Neural cell (in vitro differentiated cells): ENCODE data around the gene ISCU. TPM values are rescaled to one million over a fixed set of nuclear protein-coding genes. Genes with fewer than 3 reads are reported as not detected.

Experiments
- H2AFZ ChIP-seq: fragments of 200-600, 300-800 bp; sonication (generic), shearing (Covaris generic); 2 replicates; pipeline ENCODE4 v1.6.0; 2014; ENCODE audit warnings: low read depth, mild to moderate bottlenecking, antibody characterized with exemption, low read length, moderate library complexity
- H3F3A ChIP-seq: fragments of 200-600 bp; shearing (Covaris generic); 2 replicates; pipeline ENCODE4 v1.6.1; 2016; ENCODE audit warnings: mild to moderate bottlenecking, moderate library complexity, mixed read lengths, antibody characterized with exemption, low read length; ENCODE audit not compliant: insufficient read depth, poor library complexity, severe bottlenecking
- H3K27ac ChIP-seq: fragments of 200-600, 300-800 bp; sonication (generic), shearing (Covaris generic); 2 replicates; pipeline ENCODE4 v1.5.1; 2014; ENCODE audit warnings: mild to moderate bottlenecking, low read length, moderate library complexity
- H3K27me3 ChIP-seq: fragments of 300-800, 200-600 bp; sonication (generic), shearing (Covaris generic); 2 replicates; pipeline ENCODE4 v1.6.0; 2014; ENCODE audit warnings: mild to moderate bottlenecking, low read depth, low read length, moderate library complexity; ENCODE audit not compliant: insufficient read depth
- H3K36me3 ChIP-seq: fragments of 300-800, 200-600 bp; sonication (generic), shearing (Covaris generic); 2 replicates; pipeline ENCODE4 v1.5.1; 2014; ENCODE audit warnings: mild to moderate bottlenecking, antibody characterized with exemption, low read length, moderate library complexity; ENCODE audit not compliant: insufficient read depth
- H3K4me2 ChIP-seq: fragments of 300-800, 200-600 bp; sonication (generic), shearing (Covaris generic); 2 replicates; pipeline ENCODE4 v1.6.0; 2014; ENCODE audit warnings: mild to moderate bottlenecking, low read length
- H3K4me3 ChIP-seq: fragments of 300-800, 200-600 bp; sonication (generic), shearing (Covaris generic); 2 replicates; pipeline ENCODE4 v1.5.1; 2014; ENCODE audit warnings: mild to moderate bottlenecking, low read length, moderate library complexity
- H3K79me2 ChIP-seq: fragments of 200-600 bp; shearing (Covaris generic); replicated peaks from 2 replicates; pipeline ENCODE4 v1.6.0; 2014; ENCODE audit warnings: mild to moderate bottlenecking, low read length, moderate library complexity; ENCODE audit not compliant: insufficient read depth
- H3K9ac ChIP-seq: fragments of 300-800, 200-600 bp; sonication (generic), shearing (Covaris generic); 2 replicates; pipeline ENCODE4 v1.6.1; 2016; ENCODE audit warnings: mild to moderate bottlenecking, low read length, mixed read lengths
- H3K9me2 ChIP-seq: fragments of 200-600 bp; shearing (Covaris generic); 2 replicates; pipeline ENCODE4 v1.6.1; 2016; ENCODE audit warnings: mild to moderate bottlenecking, low read length, mixed read lengths; ENCODE audit not compliant: insufficient read depth
- H3K9me3 ChIP-seq: fragments of 200-600, 300-800 bp; sonication (generic), shearing (Covaris generic); 2 replicates; pipeline ENCODE4 v1.6.1; 2016; ENCODE audit warnings: mild to moderate bottlenecking, mixed run types, low read length, moderate library complexity, mixed read lengths
- H4K20me1 ChIP-seq: fragments of 200-600 bp; shearing (Covaris generic); 2 replicates; pipeline ENCODE4 v1.6.1; 2016; ENCODE audit warnings: mild to moderate bottlenecking, mixed run types; ENCODE audit not compliant: insufficient read depth
- EP300 ChIP-seq: fragments of 450-650 bp; conservative IDR thresholded peaks from 2 replicates; pipeline ENCODE4 v1.6.1; 2014; ENCODE audit warnings: antibody characterized with exemption, mild to moderate bottlenecking, moderate library complexity; ENCODE audit not compliant: poor library complexity, severe bottlenecking
- EZH2 ChIP-seq: fragments of 200-600, 300-800 bp; shearing (Covaris generic), sonication (generic); IDR thresholded peaks from 2 replicates; pipeline ENCODE4 v1.6.1; 2014; ENCODE audit warnings: antibody characterized with exemption, low read length, borderline replicate concordance, mild to moderate bottlenecking; ENCODE audit not compliant: insufficient read depth, poor library complexity, severe bottlenecking
- MXI1 ChIP-seq: fragments of 450-650 bp; conservative IDR thresholded peaks from 2 replicates; pipeline ENCODE4 v1.6.1; 2014; ENCODE audit warnings: antibody characterized with exemption, mild to moderate bottlenecking; ENCODE audit not compliant: poor library complexity, severe bottlenecking
- POLR2AphosphoS5 ChIP-seq: IDR thresholded peaks from 2 replicates; pipeline ENCODE4 v1.6.1; 2012
- RAD21 ChIP-seq: fragments of 450-650 bp; conservative IDR thresholded peaks from 2 replicates; pipeline ENCODE4 v1.6.1; 2014; ENCODE audit warnings: antibody characterized with exemption, mild to moderate bottlenecking, moderate library complexity
- SMC3 ChIP-seq: fragments of 450-650 bp; conservative IDR thresholded peaks from 2 replicates; pipeline ENCODE4 v1.6.1; 2014; ENCODE audit warnings: antibody characterized with exemption, mild to moderate bottlenecking, moderate library complexity; ENCODE audit not compliant: poor library complexity
- TAF1 ChIP-seq: IDR thresholded peaks from 2 replicates; pipeline ENCODE4 v1.6.1; 2012; ENCODE audit warnings: low read depth
- polyA plus RNA-seq: library from polyadenylated mRNA; depleted of rRNA; stranded (reverse); fragments of >200 nt; gene quantifications from 2 replicates; pipeline ENCODE4 v1.2.3, GENCODE V29; 2014
- TF ChIP-seq, protein P1 (sequence below): fragments of 450-650 bp; IDR thresholded peaks from 2 replicates; pipeline ENCODE4 v1.5.1; 2014; ENCODE audit warnings: antibody characterized with exemption, mild to moderate bottlenecking, moderate library complexity; ENCODE audit not compliant: poor library complexity, severe bottlenecking
- TF ChIP-seq, protein P2 (sequence below): IDR thresholded peaks from 2 replicates; pipeline ENCODE4 v1.6.1; 2012; ENCODE audit warnings: borderline replicate concordance

The ISCU gene
- polyA plus RNA-seq, 1 donor from 2014 or later, result 164 TPM

DNA sequence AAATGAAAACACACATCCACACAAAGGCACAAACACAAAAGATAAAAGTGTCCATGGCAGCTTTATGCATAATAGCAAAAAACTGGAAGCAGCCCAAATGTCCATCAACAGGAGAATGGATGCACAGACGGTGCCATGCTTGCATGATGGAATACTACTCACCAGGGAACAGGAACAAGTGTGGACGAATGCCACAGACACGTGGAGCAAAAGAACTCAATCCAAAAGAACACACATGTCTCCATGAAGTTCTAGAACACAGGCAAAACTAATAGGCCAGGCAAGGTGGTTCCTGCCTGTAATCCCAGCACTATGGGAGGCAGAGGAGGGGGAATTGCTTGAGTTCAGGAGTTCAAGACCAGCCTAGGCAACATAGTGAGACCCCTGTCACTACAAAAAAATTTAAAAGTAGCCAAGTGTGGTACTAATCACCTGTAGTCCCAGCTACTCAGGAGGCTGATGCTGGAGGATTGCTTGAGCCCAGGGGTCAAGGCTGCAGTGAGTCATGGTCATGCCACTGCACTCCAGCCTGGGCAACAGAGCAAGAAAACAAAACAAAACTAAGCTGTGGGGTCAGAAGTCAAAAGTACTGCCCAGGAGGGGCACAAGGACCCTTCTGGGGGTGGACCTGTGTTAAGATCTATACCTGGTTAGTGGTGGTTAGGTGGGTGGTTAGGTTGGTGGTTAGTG is 42.7 kb downstream of the ISCU start:
- Histone ChIP-seq H3K36me3 (no peaks in the 10 kb centered on the region), H3K27me3 (no peaks in the 10 kb centered on the region), H3K9ac (no peak overlapping the region), H2AFZ (no peak overlapping the region), H3K4me3 (no peak overlapping the region), H3K4me2 (no peak overlapping the region), H3F3A (no peaks in the 10 kb centered on the region), H3K9me2 (no peaks in the 10 kb centered on the region), H3K79me2 (no peaks in the 10 kb centered on the region), H3K9me3 (no peaks in the 10 kb centered on the region), H4K20me1 (no peaks in the 10 kb centered on the region), H3K27ac (no peak overlapping the region)
- no peak for TF ChIP-seq SMC3
- TF ChIP-seq TAF1, result no peak
- TF ChIP-seq, protein P1, sequence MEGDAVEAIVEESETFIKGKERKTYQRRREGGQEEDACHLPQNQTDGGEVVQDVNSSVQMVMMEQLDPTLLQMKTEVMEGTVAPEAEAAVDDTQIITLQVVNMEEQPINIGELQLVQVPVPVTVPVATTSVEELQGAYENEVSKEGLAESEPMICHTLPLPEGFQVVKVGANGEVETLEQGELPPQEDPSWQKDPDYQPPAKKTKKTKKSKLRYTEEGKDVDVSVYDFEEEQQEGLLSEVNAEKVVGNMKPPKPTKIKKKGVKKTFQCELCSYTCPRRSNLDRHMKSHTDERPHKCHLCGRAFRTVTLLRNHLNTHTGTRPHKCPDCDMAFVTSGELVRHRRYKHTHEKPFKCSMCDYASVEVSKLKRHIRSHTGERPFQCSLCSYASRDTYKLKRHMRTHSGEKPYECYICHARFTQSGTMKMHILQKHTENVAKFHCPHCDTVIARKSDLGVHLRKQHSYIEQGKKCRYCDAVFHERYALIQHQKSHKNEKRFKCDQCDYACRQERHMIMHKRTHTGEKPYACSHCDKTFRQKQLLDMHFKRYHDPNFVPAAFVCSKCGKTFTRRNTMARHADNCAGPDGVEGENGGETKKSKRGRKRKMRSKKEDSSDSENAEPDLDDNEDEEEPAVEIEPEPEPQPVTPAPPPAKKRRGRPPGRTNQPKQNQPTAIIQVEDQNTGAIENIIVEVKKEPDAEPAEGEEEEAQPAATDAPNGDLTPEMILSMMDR, result no peak

DNA sequence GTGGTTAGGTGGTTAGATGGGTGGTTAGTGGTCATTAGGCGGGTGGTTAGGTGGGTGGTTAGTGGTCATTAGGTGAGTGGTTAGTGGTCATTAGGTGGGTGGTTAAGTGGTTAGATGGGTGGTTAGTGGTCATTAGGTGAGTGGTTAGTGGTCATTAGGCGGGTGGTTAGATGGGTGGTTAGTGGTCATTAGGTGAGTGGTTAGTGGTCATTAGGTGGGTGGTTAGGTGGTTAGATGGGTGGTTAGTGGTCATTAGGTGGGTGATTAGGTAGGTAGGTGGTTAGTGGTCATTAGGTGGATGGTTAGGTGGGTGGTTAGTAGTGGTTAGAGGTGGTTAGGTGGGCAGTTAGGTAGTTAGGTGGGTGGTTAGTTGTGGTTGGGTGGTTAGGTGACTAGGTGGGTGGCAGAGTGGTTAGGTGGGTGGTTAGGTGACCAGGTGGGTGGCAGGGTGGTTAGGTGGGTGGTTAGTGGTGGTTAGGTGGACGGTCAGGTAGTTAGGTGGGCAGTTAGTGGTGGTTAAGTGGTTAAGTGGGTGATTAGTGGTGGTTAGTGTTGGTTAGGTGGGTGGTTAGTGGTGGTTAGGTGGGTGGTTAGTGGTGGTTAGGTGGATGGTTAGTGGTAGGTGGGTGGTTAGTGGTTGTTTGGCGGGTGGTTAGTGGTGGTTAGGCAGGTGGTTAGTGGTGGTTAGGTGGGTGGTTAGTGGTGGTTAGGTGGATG is 43.5 kb downstream of the ISCU start:
- no peaks in the 10 kb centered on the region for H3K9me3 ChIP-seq
- no peaks in the 10 kb centered on the region for H3K27me3 ChIP-seq
- no peak overlapping the region for H3K27ac ChIP-seq
- no peaks in the 10 kb centered on the region for H3K79me2 ChIP-seq
- H3K36me3 ChIP-seq, result no peaks in the 10 kb centered on the region
- H3F3A ChIP-seq, result no peaks in the 10 kb centered on the region
- H4K20me1 ChIP-seq, result no peaks in the 10 kb centered on the region
- H3K4me2 ChIP-seq, result no peak overlapping the region
- no peak for TF ChIP-seq MXI1
- H3K4me3 ChIP-seq, result no peak overlapping the region
- no peaks in the 10 kb centered on the region for H3K9me2 ChIP-seq
- H3K9ac ChIP-seq, result no peak overlapping the region
- H2AFZ ChIP-seq, result no peak overlapping the region

DNA sequence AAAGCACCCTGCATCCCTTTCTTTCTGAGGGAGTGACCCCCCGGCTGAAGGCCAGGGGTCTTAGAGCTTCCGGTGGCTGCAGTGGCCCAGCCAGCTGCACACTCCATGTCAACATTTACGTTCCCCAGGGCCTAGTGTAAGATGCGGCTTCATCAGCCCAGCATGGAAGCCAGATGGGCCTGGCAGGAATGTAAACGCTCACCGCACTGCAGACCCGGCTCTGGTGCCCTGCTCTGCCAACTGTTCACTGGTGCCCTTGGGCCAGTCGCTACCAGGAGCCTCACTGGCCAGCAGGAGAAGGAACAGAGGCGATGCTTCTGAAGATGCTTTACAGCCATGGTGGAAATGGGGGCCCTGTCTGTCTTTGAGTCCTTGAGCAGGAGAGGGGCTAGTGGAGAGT is 44.1 kb downstream of the ISCU start:
- Histone ChIP-seq H3K4me3 (no peak overlapping the region), H3K36me3 (no peaks in the 10 kb centered on the region), H3K27ac (no peak overlapping the region), H3K9me3 (no peaks in the 10 kb centered on the region), H3K79me2 (no peaks in the 10 kb centered on the region), H3F3A (no peaks in the 10 kb centered on the region), H3K9me2 (no peaks in the 10 kb centered on the region), H3K27me3 (no peaks in the 10 kb centered on the region), H2AFZ (no peak overlapping the region), H4K20me1 (no peaks in the 10 kb centered on the region), H3K9ac (no peak overlapping the region), H3K4me2 (no peak overlapping the region)
- TF ChIP-seq, protein P2, sequence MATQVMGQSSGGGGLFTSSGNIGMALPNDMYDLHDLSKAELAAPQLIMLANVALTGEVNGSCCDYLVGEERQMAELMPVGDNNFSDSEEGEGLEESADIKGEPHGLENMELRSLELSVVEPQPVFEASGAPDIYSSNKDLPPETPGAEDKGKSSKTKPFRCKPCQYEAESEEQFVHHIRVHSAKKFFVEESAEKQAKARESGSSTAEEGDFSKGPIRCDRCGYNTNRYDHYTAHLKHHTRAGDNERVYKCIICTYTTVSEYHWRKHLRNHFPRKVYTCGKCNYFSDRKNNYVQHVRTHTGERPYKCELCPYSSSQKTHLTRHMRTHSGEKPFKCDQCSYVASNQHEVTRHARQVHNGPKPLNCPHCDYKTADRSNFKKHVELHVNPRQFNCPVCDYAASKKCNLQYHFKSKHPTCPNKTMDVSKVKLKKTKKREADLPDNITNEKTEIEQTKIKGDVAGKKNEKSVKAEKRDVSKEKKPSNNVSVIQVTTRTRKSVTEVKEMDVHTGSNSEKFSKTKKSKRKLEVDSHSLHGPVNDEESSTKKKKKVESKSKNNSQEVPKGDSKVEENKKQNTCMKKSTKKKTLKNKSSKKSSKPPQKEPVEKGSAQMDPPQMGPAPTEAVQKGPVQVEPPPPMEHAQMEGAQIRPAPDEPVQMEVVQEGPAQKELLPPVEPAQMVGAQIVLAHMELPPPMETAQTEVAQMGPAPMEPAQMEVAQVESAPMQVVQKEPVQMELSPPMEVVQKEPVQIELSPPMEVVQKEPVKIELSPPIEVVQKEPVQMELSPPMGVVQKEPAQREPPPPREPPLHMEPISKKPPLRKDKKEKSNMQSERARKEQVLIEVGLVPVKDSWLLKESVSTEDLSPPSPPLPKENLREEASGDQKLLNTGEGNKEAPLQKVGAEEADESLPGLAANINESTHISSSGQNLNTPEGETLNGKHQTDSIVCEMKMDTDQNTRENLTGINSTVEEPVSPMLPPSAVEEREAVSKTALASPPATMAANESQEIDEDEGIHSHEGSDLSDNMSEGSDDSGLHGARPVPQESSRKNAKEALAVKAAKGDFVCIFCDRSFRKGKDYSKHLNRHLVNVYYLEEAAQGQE, result no peak
- no peak for TF ChIP-seq SMC3
- TF ChIP-seq, protein P1, result no peak
- TF ChIP-seq MXI1, result no peak
- TF ChIP-seq EP300, result no peak
- no peak for TF ChIP-seq EZH2
- TF ChIP-seq TAF1, result no peak
- no peak for TF ChIP-seq RAD21
- no peak for TF ChIP-seq POLR2AphosphoS5
